SKM-1 (cell line): ENCODE data around the gene KCNK3.
"Not testable (repeated sequence)": the region's sequence is repeated elsewhere in the genome, so short reads cannot be mapped to it uniquely, and the experiment has no call there.

Experiments used
- DNase-seq: peaks from one replicate; lab custom pipeline; 2025; ENCODE audit not compliant: unreplicated experiment; lab: John Stamatoyannopoulos, UW

The KCNK3 gene

GRCh38 chr2:26665296-26665695 is 27.2 kb upstream of the KCNK3 start:
- not testable (repeated sequence) for DNase-seq

- DNase-seq = no peak
These were observed 25.9 kb upstream of the KCNK3 start for GRCh38 chr2:26666671-26667070.

- DNase-seq = no peak
These were observed 24.5 kb upstream of the KCNK3 start for GRCh38 chr2:26668041-26668440.

GRCh38 chr2:26668856-26669750 is 23.4 kb upstream of the KCNK3 start:
- DNase-seq = no peak

GRCh38 chr2:26670171-26670570 is 22.4 kb upstream of the KCNK3 start:
- DNase-seq = no peak

GRCh38 chr2:26670931-26671460 is 21.5 kb upstream of the KCNK3 start:
- DNase-seq = no peak

- no peak for DNase-seq
These were observed 20.8 kb upstream of the KCNK3 start for GRCh38 chr2:26671691-26672090.

- DNase-seq = no peak
These were observed 20.3 kb upstream of the KCNK3 start for GRCh38 chr2:26672112-26672817.

GRCh38 chr2:26672818-26673393 is 19.6 kb upstream of the KCNK3 start:
- no peak for DNase-seq

GRCh38 chr2:26674002-26674751 is 18.3 kb upstream of the KCNK3 start:
- no peak for DNase-seq

GRCh38 chr2:26674771-26675170 is 17.8 kb upstream of the KCNK3 start:
- DNase-seq = no peak

GRCh38 chr2:26675651-26676255 is 16.8 kb upstream of the KCNK3 start:
- DNase-seq = no peak

GRCh38 chr2:26678035-26678434 is 14.5 kb upstream of the KCNK3 start:
- DNase-seq = no peak

- DNase-seq = no peak
These were observed 12.7 kb upstream of the KCNK3 start for GRCh38 chr2:26679867-26680266.

- no peak for DNase-seq
These were observed 10.9 kb upstream of the KCNK3 start for GRCh38 chr2:26681656-26682055.

- no peak for DNase-seq
These were observed 10.4 kb upstream of the KCNK3 start for GRCh38 chr2:26682155-26682554.

- no peak for DNase-seq
These were observed 8.9 kb upstream of the KCNK3 start for GRCh38 chr2:26683583-26683982.

GRCh38 chr2:26685341-26685740 is 7.2 kb upstream of the KCNK3 start:
- no peak for DNase-seq

GRCh38 chr2:26685989-26686839 is 6.3 kb upstream of the KCNK3 start:
- DNase-seq = no peak

- no peak for DNase-seq
These were observed 5.2 kb upstream of the KCNK3 start for GRCh38 chr2:26687328-26687727.
